ENCODE results near the gene SOS2. TPM values are rescaled to one million over a fixed set of nuclear protein-coding genes. Genes with fewer than 3 reads are reported as not detected.

Gene SOS2
- total and polyA plus RNA-seq, 2 of the 8 experiments (the other 6 are each of a cell fraction or from before 2014, with no cell fraction given), result 2.8 to 12.7 TPM

DNA sequence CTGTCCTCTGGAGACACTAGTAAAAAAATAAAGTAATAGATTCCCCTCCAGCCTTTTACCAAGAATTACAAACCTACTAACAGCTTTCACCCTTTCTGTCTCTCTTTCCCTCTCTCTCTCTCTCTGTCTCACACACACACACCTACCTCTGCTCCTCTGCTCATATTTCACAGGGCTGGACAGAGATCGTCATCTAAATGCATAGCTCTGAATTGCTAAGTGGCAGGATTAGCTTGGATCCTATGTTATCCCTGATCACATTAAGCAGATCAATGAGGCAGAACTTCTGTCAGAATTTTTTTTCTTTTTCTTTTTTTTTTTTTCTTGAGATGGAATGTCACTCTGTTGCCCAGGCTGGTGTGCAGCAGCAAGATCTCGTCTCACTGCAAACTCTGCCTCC, 137.9 kb downstream of the SOS2 start (continued):
- TF ChIP-seq SAP30 (IDR thresholded peaks at IDR 0.05; ENCODE audit: insufficient read depth, insufficient replicate concordance, low read length), result no peak
- no peak for TF ChIP-seq SIX5 (IDR thresholded peaks at IDR 0.05; ENCODE audit: low read depth, low read length)

Measured in H1 (cell line).